Measurements from ENCODE around the gene VTI1A.
"Not testable (repeated sequence)": the region's sequence is repeated elsewhere in the genome, so short reads cannot be mapped to it uniquely, and the experiment has no call there.

Gene VTI1A

GRCh38 chr10:112454910-112455779 is 8.1 kb downstream of the VTI1A start:
- no peak for DNase-seq (ENCODE audit: low spot score)

- DNase-seq (ENCODE audit: low spot score): no peak
Observed at GRCh38 chr10:112456533-112456932, 9.5 kb downstream of the VTI1A start.

- DNase-seq (ENCODE audit: low spot score): no peak
Observed at GRCh38 chr10:112460366-112460765, 13.4 kb downstream of the VTI1A start.

- DNase-seq (ENCODE audit: low spot score): peak; percentile 56
Observed at GRCh38 chr10:112461029-112461887, 14.2 kb downstream of the VTI1A start.

- not testable (repeated sequence) for DNase-seq (ENCODE audit: low spot score)
Observed at GRCh38 chr10:112464074-112464473, 17.1 kb downstream of the VTI1A start.

GRCh38 chr10:112465299-112465883 is 18.4 kb downstream of the VTI1A start:
- no peak for DNase-seq (ENCODE audit: low spot score)

- DNase-seq (ENCODE audit: low spot score): no peak
Observed at GRCh38 chr10:112466802-112467201, 19.8 kb downstream of the VTI1A start.

- no peak for DNase-seq (ENCODE audit: low spot score)
Observed at GRCh38 chr10:112467541-112468075, 20.6 kb downstream of the VTI1A start.

GRCh38 chr10:112471878-112472487 is 25.0 kb downstream of the VTI1A start:
- peak; percentile 75 for DNase-seq (ENCODE audit: low spot score)

GRCh38 chr10:112475575-112476218 is 28.7 kb downstream of the VTI1A start:
- peak; percentile 31 for DNase-seq (ENCODE audit: low spot score)

- DNase-seq (ENCODE audit: low spot score): no peak
Observed at GRCh38 chr10:112481602-112482001, 34.6 kb downstream of the VTI1A start.

GRCh38 chr10:112484399-112484798 is 37.4 kb downstream of the VTI1A start:
- no peak for DNase-seq (ENCODE audit: low spot score)

- DNase-seq (ENCODE audit: low spot score): no peak
Observed at GRCh38 chr10:112487964-112488363, 40.9 kb downstream of the VTI1A start.

- DNase-seq (ENCODE audit: low spot score): no peak
Observed at GRCh38 chr10:112490545-112490944, 43.5 kb downstream of the VTI1A start.

- DNase-seq (ENCODE audit: low spot score): peak; percentile 9
Observed at GRCh38 chr10:112491144-112491543, 44.1 kb downstream of the VTI1A start.

- no peak for DNase-seq (ENCODE audit: low spot score)
Observed at GRCh38 chr10:112492736-112493135, 45.7 kb downstream of the VTI1A start.

GRCh38 chr10:112497347-112497950 is 50.4 kb downstream of the VTI1A start:
- no peak for DNase-seq (ENCODE audit: low spot score)

- no peak for DNase-seq (ENCODE audit: low spot score)
Observed at GRCh38 chr10:112498806-112499205, 51.8 kb downstream of the VTI1A start.

GRCh38 chr10:112499985-112500384 is 53.0 kb downstream of the VTI1A start:
- not testable (repeated sequence) for DNase-seq (ENCODE audit: low spot score)

- DNase-seq (ENCODE audit: low spot score): no peak
Observed at GRCh38 chr10:112502536-112502935, 55.5 kb downstream of the VTI1A start.

- no peak for DNase-seq (ENCODE audit: low spot score)
Observed at GRCh38 chr10:112503643-112504042, 56.6 kb downstream of the VTI1A start.
